ENCODE measurements around the gene RPL34. TPM values are rescaled to one million over a fixed set of nuclear protein-coding genes. Genes with fewer than 3 reads are reported as not detected.

Gene RPL34
- 2,139 TPM for total RNA-seq
- 1,000 to 10,000 TPM; 3,522 to 5,218 (median 4,285) TPM for polyA plus RNA-seq

DNA sequence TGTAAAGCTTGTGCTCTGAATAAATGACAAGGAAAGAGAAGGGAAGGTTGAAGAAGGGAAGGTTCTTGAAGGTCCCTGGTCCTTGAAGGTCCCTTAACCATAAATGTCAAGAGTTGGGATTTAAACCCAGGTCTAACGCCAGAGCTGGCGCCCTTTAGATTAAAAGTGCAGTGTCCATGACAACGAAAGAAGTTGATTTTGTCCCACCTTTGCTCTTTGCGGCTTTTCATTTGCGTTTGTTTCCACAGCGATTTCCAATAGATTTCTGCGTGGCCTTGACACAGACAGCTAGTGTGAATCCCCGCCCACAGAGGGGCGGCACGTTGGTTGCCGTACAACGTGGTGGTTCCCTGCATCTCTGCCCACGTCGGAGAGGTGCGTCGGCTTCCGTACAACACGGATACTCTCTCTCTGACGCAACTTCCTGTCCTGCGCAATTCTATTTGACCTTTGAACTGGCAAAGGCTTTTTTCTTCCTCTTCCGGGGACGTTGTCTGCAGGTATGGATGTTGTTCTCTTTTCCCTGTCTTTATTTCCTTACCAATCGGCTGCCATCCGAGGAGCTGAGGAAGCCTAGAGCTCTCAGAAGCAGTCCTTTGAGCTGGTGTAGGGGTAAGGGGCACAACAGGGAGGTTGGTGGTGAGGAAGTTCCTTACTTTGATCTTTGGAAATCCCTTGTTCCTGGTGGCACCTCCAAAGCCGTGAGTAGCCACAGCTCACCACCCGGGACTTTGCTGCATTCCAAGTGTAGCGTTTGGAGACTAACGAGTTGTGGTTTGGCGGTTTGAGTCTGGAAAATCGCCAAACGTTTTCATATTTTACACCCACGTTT is at the start of gene RPL34:
Gene RPL34 (plus strand): TSS at position 476 of the 832 bp plus-strand sequence. CDS start 1,384 bp downstream, outside the sequence.
- Mint-ChIP-seq H3K4me3 (peak within 1 kb of the TSS; percentile 94 to 98 (median 98)), H3K27me3 (no peaks in the 10 kb centered on the region), H3K27ac (peak within 1 kb of the TSS; percentile 98 to 99 (median 98)), H3K9me3 (peaks cover 0 to 5% (median 0%) of the 10 kb centered on the region in 7 donors), H3K4me1 (peaks cover 34 to 65% (median 51%) of the 10 kb centered on the region in 4 donors), H3K36me3 (peaks cover 35% of the 10 kb centered on the region)
- H3K36me3 ChIP-seq (ENCODE audit: control insufficient read depth, insufficient read depth, low read length): peaks cover 35% of the 10 kb centered on the region
- peaks cover 0 to under 1% of the 10 kb centered on the region in 2 experiments for H3K9me3 ChIP-seq (ENCODE audit: control insufficient read depth in 2 of 2, low read length in 2 of 2)
- H3K4me1 ChIP-seq (ENCODE audit: control insufficient read depth, insufficient read depth, low read length, poor library complexity, severe bottlenecking): peaks cover 33% of the 10 kb centered on the region
- ATAC-seq (ENCODE audit: low read depth in 2 of 2) (peak; percentile 100), DNase-seq (peak; percentile 96 to 99 (median 98))
- H3K27ac ChIP-seq (ENCODE audit: insufficient read depth, low read length, poor library complexity, severe bottlenecking): peak within 1 kb of the TSS; percentile 91
- H3K27me3 ChIP-seq (ENCODE audit: control insufficient read depth, insufficient read depth, low read length): no peaks in the 10 kb centered on the region
- peak within 1 kb of the TSS; percentile 96 for H3K4me3 ChIP-seq (ENCODE audit: low read depth, low read length)

GRCh38 chr4:108570993-108571569 is 49.3 kb upstream of the RPL34 start:
- Histone ChIP-seq H3K4me1 (ENCODE audit: control insufficient read depth, insufficient read depth, low read length, poor library complexity, severe bottlenecking) (no peaks in the 10 kb centered on the region), H3K27me3 (ENCODE audit: control insufficient read depth, insufficient read depth, low read length) (no peaks in the 10 kb centered on the region), H3K27ac (ENCODE audit: insufficient read depth, low read length, poor library complexity, severe bottlenecking) (no peak overlapping the region), H3K4me3 (ENCODE audit: low read depth, low read length) (no peak overlapping the region), H3K36me3 (ENCODE audit: control insufficient read depth, insufficient read depth, low read length) (no peaks in the 10 kb centered on the region), H3K9me3 (ENCODE audit: control insufficient read depth in 2 of 2, low read length in 2 of 2) (no peaks in the 10 kb centered on the region)
- DNase-seq (no peak), ATAC-seq (ENCODE audit: low read depth in 2 of 2) (no peak)
- Mint-ChIP-seq H3K27me3 (peaks cover 4% of the 10 kb centered on the region), H3K4me3 (no peak overlapping the region), H3K36me3 (no peaks in the 10 kb centered on the region), H3K9me3 (no peaks in the 10 kb centered on the region), H3K27ac (peak overlapping the region in 2 of 3 donors; percentile 0 to 72), H3K4me1 (peaks cover 0 to 12% (median 7%) of the 10 kb centered on the region in 4 donors)

DNA sequence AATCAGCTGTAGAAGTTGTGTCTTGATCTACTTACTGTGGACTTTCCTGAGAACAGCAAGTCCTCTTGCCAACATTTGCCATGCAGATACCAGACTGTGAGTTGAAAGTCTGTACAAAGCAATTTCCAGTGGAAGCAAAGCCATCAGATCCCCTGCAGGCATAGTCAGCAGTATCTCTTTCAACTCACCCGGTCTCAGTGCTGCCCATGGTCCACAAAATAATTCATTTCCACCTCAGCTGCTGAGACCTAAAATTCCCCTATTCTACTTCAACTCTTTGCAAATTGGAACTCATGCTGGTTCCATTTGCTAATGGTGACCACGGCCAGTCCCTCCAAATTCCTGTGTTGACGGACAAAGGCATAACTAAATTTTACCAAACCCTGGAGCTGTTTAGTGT is 46.0 kb upstream of the RPL34 start:
- H3K27me3 Mint-ChIP-seq: peaks cover 4% of the 10 kb centered on the region
- H3K27ac ChIP-seq (ENCODE audit: insufficient read depth, low read length, poor library complexity, severe bottlenecking): no peak overlapping the region
- no peak overlapping the region for H3K27ac Mint-ChIP-seq
- no peak overlapping the region for H3K4me3 ChIP-seq (ENCODE audit: low read depth, low read length)
- no peaks in the 10 kb centered on the region for H3K4me1 ChIP-seq (ENCODE audit: control insufficient read depth, insufficient read depth, low read length, poor library complexity, severe bottlenecking)
- H3K27me3 ChIP-seq (ENCODE audit: control insufficient read depth, insufficient read depth, low read length): no peaks in the 10 kb centered on the region
- peaks cover 0 to 9% (median 6%) of the 10 kb centered on the region in 4 donors for H3K4me1 Mint-ChIP-seq
- H3K9me3 Mint-ChIP-seq: no peaks in the 10 kb centered on the region
- H3K4me3 Mint-ChIP-seq: no peak overlapping the region
- no peaks in the 10 kb centered on the region for H3K36me3 ChIP-seq (ENCODE audit: control insufficient read depth, insufficient read depth, low read length)
- no peak for ATAC-seq (ENCODE audit: low read depth in 2 of 2)
- H3K9me3 ChIP-seq (ENCODE audit: control insufficient read depth in 2 of 2, low read length in 2 of 2): no peaks in the 10 kb centered on the region
- no peak for DNase-seq
- H3K36me3 Mint-ChIP-seq: no peaks in the 10 kb centered on the region

DNA sequence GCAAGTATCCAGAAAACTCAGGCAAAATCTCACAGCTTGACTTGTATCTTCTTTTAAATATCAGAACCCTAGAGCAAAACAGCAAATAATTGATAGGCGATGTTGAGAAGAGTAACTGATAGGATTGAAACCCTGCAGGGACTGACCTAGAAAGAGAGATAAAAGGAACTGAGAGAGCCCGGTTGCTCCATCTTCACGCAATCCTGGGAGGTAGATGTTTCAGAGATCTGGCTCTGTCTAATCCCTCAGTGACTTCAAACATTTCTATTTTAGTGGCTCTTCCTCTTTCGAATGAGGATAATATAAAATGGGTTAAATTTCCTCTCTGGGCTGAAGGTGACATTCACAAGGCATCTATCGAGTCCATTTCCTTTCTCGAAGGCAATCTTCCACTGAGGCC is 39.3 kb upstream of the RPL34 start:
- Mint-ChIP-seq H3K4me3 (no peak overlapping the region), H3K9me3 (no peaks in the 10 kb centered on the region), H3K27ac (no peak overlapping the region), H3K27me3 (no peaks in the 10 kb centered on the region), H3K36me3 (peaks cover 6% of the 10 kb centered on the region), H3K4me1 (no peaks in the 10 kb centered on the region)
- H3K4me3 ChIP-seq (ENCODE audit: low read depth, low read length): no peak overlapping the region
- no peaks in the 10 kb centered on the region for H3K4me1 ChIP-seq (ENCODE audit: control insufficient read depth, insufficient read depth, low read length, poor library complexity, severe bottlenecking)
- ATAC-seq (ENCODE audit: low read depth in 2 of 2) (no peak), DNase-seq (no peak)
- H3K9me3 ChIP-seq (ENCODE audit: control insufficient read depth in 2 of 2, low read length in 2 of 2): no peaks in the 10 kb centered on the region
- no peaks in the 10 kb centered on the region for H3K27me3 ChIP-seq (ENCODE audit: control insufficient read depth, insufficient read depth, low read length)
- H3K27ac ChIP-seq (ENCODE audit: insufficient read depth, low read length, poor library complexity, severe bottlenecking): no peak overlapping the region
- H3K36me3 ChIP-seq (ENCODE audit: control insufficient read depth, insufficient read depth, low read length): no peaks in the 10 kb centered on the region

DNA sequence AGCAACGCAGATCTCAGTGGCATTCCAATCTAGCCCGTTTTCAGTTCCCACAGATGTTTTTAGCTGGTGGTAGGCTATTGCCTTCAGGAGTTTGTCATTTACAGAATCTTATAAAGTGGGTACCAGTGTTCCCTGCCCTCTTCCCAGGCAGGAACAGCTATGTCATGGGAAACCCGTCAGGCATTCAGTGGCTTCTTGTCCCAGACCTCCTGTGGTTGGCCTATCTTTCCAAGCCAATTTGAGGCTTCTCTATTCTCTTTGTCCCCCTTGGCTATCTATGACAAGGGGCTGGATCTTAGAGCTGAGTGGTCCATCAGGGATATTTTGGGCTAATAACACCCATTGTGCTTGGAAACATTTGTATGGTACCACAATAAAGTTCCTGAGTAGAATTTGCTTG is 33.6 kb upstream of the RPL34 start:
- Histone ChIP-seq H3K4me3 (ENCODE audit: low read depth, low read length) (no peak overlapping the region), H3K9me3 (ENCODE audit: control insufficient read depth in 2 of 2, low read length in 2 of 2) (no peaks in the 10 kb centered on the region), H3K36me3 (ENCODE audit: control insufficient read depth, insufficient read depth, low read length) (no peaks in the 10 kb centered on the region), H3K4me1 (ENCODE audit: control insufficient read depth, insufficient read depth, low read length, poor library complexity, severe bottlenecking) (no peaks in the 10 kb centered on the region), H3K27ac (ENCODE audit: insufficient read depth, low read length, poor library complexity, severe bottlenecking) (no peak overlapping the region), H3K27me3 (ENCODE audit: control insufficient read depth, insufficient read depth, low read length) (no peaks in the 10 kb centered on the region)
- ATAC-seq (ENCODE audit: low read depth in 2 of 2): no peak
- H3K9me3 Mint-ChIP-seq: no peaks in the 10 kb centered on the region
- no peak overlapping the region for H3K27ac Mint-ChIP-seq
- H3K4me1 Mint-ChIP-seq: no peaks in the 10 kb centered on the region
- H3K27me3 Mint-ChIP-seq: no peaks in the 10 kb centered on the region
- peaks cover 15% of the 10 kb centered on the region for H3K36me3 Mint-ChIP-seq
- DNase-seq: no peak
- no peak overlapping the region for H3K4me3 Mint-ChIP-seq

DNA sequence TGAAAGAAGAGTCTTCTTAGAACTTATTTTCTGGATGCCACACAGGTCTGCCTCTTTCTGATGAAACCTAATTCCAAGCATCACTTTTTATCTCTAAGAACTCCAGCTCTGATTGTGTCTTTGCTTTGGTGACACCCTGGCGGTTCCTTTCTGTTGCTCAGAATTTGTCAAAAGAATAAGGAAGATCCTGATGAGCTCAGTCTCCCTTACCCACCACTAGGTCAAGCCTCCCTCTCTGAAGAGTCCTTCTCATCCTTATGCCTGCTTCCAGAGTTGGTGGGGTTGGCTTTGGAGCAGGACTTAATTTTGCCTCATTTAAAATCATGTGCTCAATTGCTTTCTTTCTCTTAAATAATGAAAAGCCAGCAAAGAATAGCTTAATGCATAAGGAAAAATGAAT is 31.5 kb upstream of the RPL34 start:
- H3K4me1 ChIP-seq (ENCODE audit: control insufficient read depth, insufficient read depth, low read length, poor library complexity, severe bottlenecking): no peaks in the 10 kb centered on the region
- no peaks in the 10 kb centered on the region for H3K36me3 ChIP-seq (ENCODE audit: control insufficient read depth, insufficient read depth, low read length)
- H3K4me3 ChIP-seq (ENCODE audit: low read depth, low read length): no peak overlapping the region
- Mint-ChIP-seq H3K36me3 (peaks cover 23% of the 10 kb centered on the region), H3K27ac (peak overlapping the region in 1 of 3 donors; percentile 11), H3K27me3 (no peaks in the 10 kb centered on the region), H3K4me1 (no peaks in the 10 kb centered on the region), H3K4me3 (no peak overlapping the region), H3K9me3 (no peaks in the 10 kb centered on the region)
- no peaks in the 10 kb centered on the region for H3K27me3 ChIP-seq (ENCODE audit: control insufficient read depth, insufficient read depth, low read length)
- H3K9me3 ChIP-seq (ENCODE audit: control insufficient read depth in 2 of 2, low read length in 2 of 2): no peaks in the 10 kb centered on the region
- H3K27ac ChIP-seq (ENCODE audit: insufficient read depth, low read length, poor library complexity, severe bottlenecking): no peak overlapping the region
- no peak for ATAC-seq (ENCODE audit: low read depth in 2 of 2)
- DNase-seq: no peak

DNA sequence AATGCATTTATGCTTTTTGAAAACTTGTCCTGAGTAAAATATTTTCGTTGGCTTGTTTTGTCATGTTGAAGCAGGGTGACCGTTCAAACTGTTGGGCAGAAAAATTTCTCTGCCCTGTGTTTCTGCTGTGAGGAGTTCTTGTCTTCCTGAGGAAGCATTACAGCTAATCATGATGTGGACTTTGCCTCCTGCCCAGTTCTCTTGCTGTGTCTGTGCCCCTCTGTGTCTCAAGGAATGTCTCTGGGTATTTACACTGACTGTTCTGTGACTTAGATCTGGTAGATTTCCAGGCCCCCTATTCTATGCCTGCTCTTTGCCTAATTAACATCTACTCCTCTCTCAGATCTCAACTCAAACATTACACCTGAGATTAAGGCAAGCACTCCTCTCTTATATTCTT is 30.4 kb upstream of the RPL34 start:
- Mint-ChIP-seq H3K4me3 (no peak overlapping the region), H3K9me3 (no peaks in the 10 kb centered on the region), H3K27ac (peak overlapping the region in 1 of 3 donors; percentile 11), H3K4me1 (no peaks in the 10 kb centered on the region), H3K27me3 (no peaks in the 10 kb centered on the region), H3K36me3 (peaks cover 25% of the 10 kb centered on the region)
- no peaks in the 10 kb centered on the region for H3K4me1 ChIP-seq (ENCODE audit: control insufficient read depth, insufficient read depth, low read length, poor library complexity, severe bottlenecking)
- no peak overlapping the region for H3K27ac ChIP-seq (ENCODE audit: insufficient read depth, low read length, poor library complexity, severe bottlenecking)
- no peaks in the 10 kb centered on the region for H3K9me3 ChIP-seq (ENCODE audit: control insufficient read depth in 2 of 2, low read length in 2 of 2)
- H3K4me3 ChIP-seq (ENCODE audit: low read depth, low read length): no peak overlapping the region
- ATAC-seq (ENCODE audit: low read depth in 2 of 2) (no peak), DNase-seq (no peak)
- H3K27me3 ChIP-seq (ENCODE audit: control insufficient read depth, insufficient read depth, low read length): no peaks in the 10 kb centered on the region
- H3K36me3 ChIP-seq (ENCODE audit: control insufficient read depth, insufficient read depth, low read length): no peaks in the 10 kb centered on the region

All from CD4-positive, CD25-positive, alpha-beta regulatory T cell (primary cell).